K562 (cell line): Measurements from ENCODE around the gene C15orf61. TPM values are rescaled to one million over a fixed set of nuclear protein-coding genes. Genes with fewer than 3 reads are reported as not detected.

Source experiments
- C11orf30 ChIP-seq: fragments of 450-650 bp; IDR thresholded peaks from 2 replicates; pipeline ENCODE4 v1.6.1; 2016; ENCODE audit warnings: low read depth, mild to moderate bottlenecking
- CHCHD3 ChIP-seq: fragments of 250-450 bp; sonication (Bioruptor Pico); IDR thresholded peaks from 2 replicates; pipeline ENCODE4 v2.1.2; 2022; ENCODE audit warnings: mild to moderate bottlenecking
- DNMT1 ChIP-seq: fragments of 450-650 bp; IDR thresholded peaks from 2 replicates; pipeline ENCODE4 v1.6.1; 2016; ENCODE audit warnings: antibody characterized with exemption, mild to moderate bottlenecking
- ETV6 ChIP-seq, 3 experiments: fragments of 150-350 bp in 1 of 3; sonication (generic) in 1 of 3; formaldehyde crosslinking in 1 of 3; IDR thresholded peaks; 2 replicates each; pipeline versions ENCODE4 v1.6.1 to v1.8.0; 2014 to 2022; ENCODE audit warnings: borderline replicate concordance in 2 of 3, low read depth in 2 of 3, antibody characterized with exemption in 1 of 3, low read length in 1 of 3, mild to moderate bottlenecking in 1 of 3, missing genetic modification reagents in 1 of 3
- FOXJ3 ChIP-seq: sonication (generic); formaldehyde crosslinking; IDR thresholded peaks from 2 replicates; pipeline ENCODE4 v1.4.0; 2020; ENCODE audit warnings: mild to moderate bottlenecking, missing genetic modification reagents
- HMG20A ChIP-seq: fragments of 450-650 bp; formaldehyde crosslinking; conservative IDR thresholded peaks from 2 replicates; pipeline ENCODE4 v1.4.0; 2020; ENCODE audit warnings: mild to moderate bottlenecking, mixed read lengths
- NFIC ChIP-seq: fragments of 450-650 bp; IDR thresholded peaks from 2 replicates; pipeline ENCODE4 v1.6.1; 2017; ENCODE audit warnings: mild to moderate bottlenecking, inconsistent platforms
- RAD51 ChIP-seq: fragments of 450-650 bp; IDR thresholded peaks from 2 replicates; pipeline ENCODE4 v1.7.1; 2016; ENCODE audit warnings: low read depth, mild to moderate bottlenecking, borderline replicate concordance
- STAG1 ChIP-seq: sonication (generic); formaldehyde crosslinking; IDR thresholded peaks from 2 replicates; pipeline ENCODE4 v1.5.0; 2020; ENCODE audit warnings: missing genetic modification reagents, borderline replicate concordance
- TAL1 ChIP-seq: fragments of 450-650 bp; IDR thresholded peaks from 2 replicates; pipeline ENCODE4 v1.6.1; 2016; ENCODE audit warnings: mild to moderate bottlenecking
- TRIM24 ChIP-seq, 2 experiments: fragments of 450-650 bp; IDR thresholded peaks; 2 replicates each; pipeline ENCODE4 v1.6.1; 2016
- ZNF217 ChIP-seq: sonication (generic); formaldehyde crosslinking; IDR thresholded peaks from 2 replicates; pipeline ENCODE4 v1.8.0; 2022; ENCODE audit warnings: mild to moderate bottlenecking, missing genetic modification reagents
- ZNF239 ChIP-seq: fragments of 250-450 bp; sonication (Bioruptor Pico); IDR thresholded peaks from 2 replicates; pipeline ENCODE4 v1.4.0; 2020; ENCODE audit warnings: mild to moderate bottlenecking
- ZZZ3 ChIP-seq: fragments of 450-650 bp; IDR thresholded peaks from 2 replicates; pipeline ENCODE4 v1.6.1; 2016; ENCODE audit warnings: antibody characterized with exemption, mild to moderate bottlenecking, moderate library complexity
- polyA plus RNA-seq, 8 experiments: library from polyadenylated mRNA; depleted of rRNA in 4 of 8; stranded (reverse) in 5 of 8; unstranded in 3 of 8; fragments of >200 nt; fragmentation: Nextera tagmentation in 2 of 8; fragmentation: Illumina TruSeq in 1 of 8; extraction: Ambion mirVana in 2 of 8; extraction: Trizol in 1 of 8; gene quantifications; 2 replicates each; pipeline versions ENCODE4 v1.2.1 to v1.2.3, GENCODE V29; 2011 to 2014; ENCODE audit warnings: inconsistent platforms in 1 of 8, missing spikeins in 1 of 8
- total RNA-seq, 7 experiments: library from RNA; depleted of rRNA in 6 of 7; stranded (reverse); fragments of >200 nt in 6 of 7; fragmentation: Illumina TruSeq in 2 of 7; extraction: Trizol in 2 of 7; gene quantifications; 2 replicates each; pipeline versions ENCODE4 v1.2.1 to v1.2.3, GENCODE V29; 2011 to 2021; ENCODE audit warnings: low replicate concordance in 1 of 7
- TF ChIP-seq, protein P1 (sequence below): fragments of 200-800 bp; sonication (Bioruptor generic); IDR thresholded peaks from 2 replicates; pipeline ENCODE4 v1.6.1; 2016; ENCODE audit warnings: missing genetic modification characterization, missing compliant biosample characterization
- TF ChIP-seq, protein P2 (sequence below): IDR thresholded peaks from 2 replicates; pipeline ENCODE4 v1.6.1; 2011; ENCODE audit warnings: borderline replicate concordance, low read depth, mild to moderate bottlenecking, moderate library complexity, low read length; ENCODE audit not compliant: insufficient read depth, poor library complexity, severe bottlenecking
- TF ChIP-seq, protein P3 (sequence below): fragments of 250-450 bp; sonication (Bioruptor Pico); IDR thresholded peaks from 2 replicates; pipeline ENCODE4 v1.9.0; 2021; ENCODE audit warnings: mild to moderate bottlenecking
- TF ChIP-seq, protein P4 (sequence below): fragments of 250-450 bp; sonication (Bioruptor Pico); IDR thresholded peaks from 2 replicates; pipeline ENCODE4 v1.8.0; 2022; ENCODE audit warnings: moderate library complexity, mild to moderate bottlenecking, inconsistent platforms
- TF ChIP-seq, protein P5 (sequence below): fragments of 450-650 bp; formaldehyde crosslinking; IDR thresholded peaks from 2 replicates; pipeline ENCODE4 v1.4.0; 2020; ENCODE audit warnings: mild to moderate bottlenecking, mixed read lengths

Gene C15orf61
- total and polyA plus RNA-seq, 9 of the 15 experiments (the other 6 are each of a cell fraction or from before 2014, with no cell fraction given) = 1.6 to 10.5 (median 4.3) TPM

DNA sequence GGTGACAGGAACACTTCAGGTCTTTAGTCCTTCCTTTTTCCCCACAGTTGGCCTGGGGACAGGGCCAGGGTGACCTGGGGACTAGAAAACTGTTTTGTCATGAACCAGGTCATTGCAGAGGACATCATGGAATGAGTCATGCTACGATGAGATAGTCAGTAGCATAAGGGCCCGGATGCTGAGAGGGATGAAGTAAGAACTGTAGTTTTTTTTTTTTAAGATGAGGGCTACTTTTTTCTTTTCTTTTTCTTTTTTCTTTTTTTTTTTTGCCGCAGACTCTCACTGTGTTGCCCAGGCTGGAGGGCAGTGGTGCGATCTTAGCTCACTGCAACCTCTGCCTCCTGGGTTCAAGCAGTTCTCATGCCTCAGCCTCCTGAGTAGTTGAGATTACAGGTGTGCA, 29.6 kb downstream of the C15orf61 start (continued):
- TF ChIP-seq RAD51 = no peak
- no peak for TF ChIP-seq TAL1
- no peak for TF ChIP-seq ETV6 (IDR thresholded peaks at IDR 0.05; ENCODE audit: borderline replicate concordance in 1 of 2, low read depth in 2 of 2, low read length in 1 of 2)
- TF ChIP-seq ETV6 (CRISPR knock-in tag; IDR thresholded peaks at IDR 0.05; ENCODE audit: borderline replicate concordance) = no peak
- TF ChIP-seq, protein P1, sequence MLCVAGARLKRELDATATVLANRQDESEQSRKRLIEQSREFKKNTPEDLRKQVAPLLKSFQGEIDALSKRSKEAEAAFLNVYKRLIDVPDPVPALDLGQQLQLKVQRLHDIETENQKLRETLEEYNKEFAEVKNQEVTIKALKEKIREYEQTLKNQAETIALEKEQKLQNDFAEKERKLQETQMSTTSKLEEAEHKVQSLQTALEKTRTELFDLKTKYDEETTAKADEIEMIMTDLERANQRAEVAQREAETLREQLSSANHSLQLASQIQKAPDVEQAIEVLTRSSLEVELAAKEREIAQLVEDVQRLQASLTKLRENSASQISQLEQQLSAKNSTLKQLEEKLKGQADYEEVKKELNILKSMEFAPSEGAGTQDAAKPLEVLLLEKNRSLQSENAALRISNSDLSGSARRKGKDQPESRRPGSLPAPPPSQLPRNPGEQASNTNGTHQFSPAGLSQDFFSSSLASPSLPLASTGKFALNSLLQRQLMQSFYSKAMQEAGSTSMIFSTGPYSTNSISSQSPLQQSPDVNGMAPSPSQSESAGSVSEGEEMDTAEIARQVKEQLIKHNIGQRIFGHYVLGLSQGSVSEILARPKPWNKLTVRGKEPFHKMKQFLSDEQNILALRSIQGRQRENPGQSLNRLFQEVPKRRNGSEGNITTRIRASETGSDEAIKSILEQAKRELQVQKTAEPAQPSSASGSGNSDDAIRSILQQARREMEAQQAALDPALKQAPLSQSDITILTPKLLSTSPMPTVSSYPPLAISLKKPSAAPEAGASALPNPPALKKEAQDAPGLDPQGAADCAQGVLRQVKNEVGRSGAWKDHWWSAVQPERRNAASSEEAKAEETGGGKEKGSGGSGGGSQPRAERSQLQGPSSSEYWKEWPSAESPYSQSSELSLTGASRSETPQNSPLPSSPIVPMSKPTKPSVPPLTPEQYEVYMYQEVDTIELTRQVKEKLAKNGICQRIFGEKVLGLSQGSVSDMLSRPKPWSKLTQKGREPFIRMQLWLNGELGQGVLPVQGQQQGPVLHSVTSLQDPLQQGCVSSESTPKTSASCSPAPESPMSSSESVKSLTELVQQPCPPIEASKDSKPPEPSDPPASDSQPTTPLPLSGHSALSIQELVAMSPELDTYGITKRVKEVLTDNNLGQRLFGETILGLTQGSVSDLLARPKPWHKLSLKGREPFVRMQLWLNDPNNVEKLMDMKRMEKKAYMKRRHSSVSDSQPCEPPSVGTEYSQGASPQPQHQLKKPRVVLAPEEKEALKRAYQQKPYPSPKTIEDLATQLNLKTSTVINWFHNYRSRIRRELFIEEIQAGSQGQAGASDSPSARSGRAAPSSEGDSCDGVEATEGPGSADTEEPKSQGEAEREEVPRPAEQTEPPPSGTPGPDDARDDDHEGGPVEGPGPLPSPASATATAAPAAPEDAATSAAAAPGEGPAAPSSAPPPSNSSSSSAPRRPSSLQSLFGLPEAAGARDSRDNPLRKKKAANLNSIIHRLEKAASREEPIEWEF = peak; percentile 38; the same call in 1 of the 2 replicates
- TF ChIP-seq, protein P2, sequence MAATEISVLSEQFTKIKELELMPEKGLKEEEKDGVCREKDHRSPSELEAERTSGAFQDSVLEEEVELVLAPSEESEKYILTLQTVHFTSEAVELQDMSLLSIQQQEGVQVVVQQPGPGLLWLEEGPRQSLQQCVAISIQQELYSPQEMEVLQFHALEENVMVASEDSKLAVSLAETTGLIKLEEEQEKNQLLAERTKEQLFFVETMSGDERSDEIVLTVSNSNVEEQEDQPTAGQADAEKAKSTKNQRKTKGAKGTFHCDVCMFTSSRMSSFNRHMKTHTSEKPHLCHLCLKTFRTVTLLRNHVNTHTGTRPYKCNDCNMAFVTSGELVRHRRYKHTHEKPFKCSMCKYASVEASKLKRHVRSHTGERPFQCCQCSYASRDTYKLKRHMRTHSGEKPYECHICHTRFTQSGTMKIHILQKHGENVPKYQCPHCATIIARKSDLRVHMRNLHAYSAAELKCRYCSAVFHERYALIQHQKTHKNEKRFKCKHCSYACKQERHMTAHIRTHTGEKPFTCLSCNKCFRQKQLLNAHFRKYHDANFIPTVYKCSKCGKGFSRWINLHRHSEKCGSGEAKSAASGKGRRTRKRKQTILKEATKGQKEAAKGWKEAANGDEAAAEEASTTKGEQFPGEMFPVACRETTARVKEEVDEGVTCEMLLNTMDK = no peak
- TF ChIP-seq ZNF239 = no peak
- TF ChIP-seq FOXJ3 (CRISPR knock-in tag) = no peak
- TF ChIP-seq ZNF217 (CRISPR knock-in tag) = no peak
- no peak for TF ChIP-seq ZZZ3
- TF ChIP-seq STAG1 (CRISPR knock-in tag) = no peak
- TF ChIP-seq NFIC = 0 out of 2 replicates have a peak, but pooled peaks have one; percentile 8
- TF ChIP-seq HMG20A (CRISPR knock-in tag) = no peak
- TF ChIP-seq, protein P3, sequence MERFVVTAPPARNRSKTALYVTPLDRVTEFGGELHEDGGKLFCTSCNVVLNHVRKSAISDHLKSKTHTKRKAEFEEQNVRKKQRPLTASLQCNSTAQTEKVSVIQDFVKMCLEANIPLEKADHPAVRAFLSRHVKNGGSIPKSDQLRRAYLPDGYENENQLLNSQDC (CRISPR knock-in tag) = no peak
- TF ChIP-seq, protein P4, sequence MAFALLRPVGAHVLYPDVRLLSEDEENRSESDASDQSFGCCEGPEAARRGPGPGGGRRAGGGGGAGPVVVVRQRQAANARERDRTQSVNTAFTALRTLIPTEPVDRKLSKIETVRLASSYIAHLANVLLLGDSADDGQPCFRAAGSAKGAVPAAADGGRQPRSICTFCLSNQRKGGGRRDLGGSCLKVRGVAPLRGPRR (CRISPR knock-in tag) = no peak
- TF ChIP-seq, protein P5, sequence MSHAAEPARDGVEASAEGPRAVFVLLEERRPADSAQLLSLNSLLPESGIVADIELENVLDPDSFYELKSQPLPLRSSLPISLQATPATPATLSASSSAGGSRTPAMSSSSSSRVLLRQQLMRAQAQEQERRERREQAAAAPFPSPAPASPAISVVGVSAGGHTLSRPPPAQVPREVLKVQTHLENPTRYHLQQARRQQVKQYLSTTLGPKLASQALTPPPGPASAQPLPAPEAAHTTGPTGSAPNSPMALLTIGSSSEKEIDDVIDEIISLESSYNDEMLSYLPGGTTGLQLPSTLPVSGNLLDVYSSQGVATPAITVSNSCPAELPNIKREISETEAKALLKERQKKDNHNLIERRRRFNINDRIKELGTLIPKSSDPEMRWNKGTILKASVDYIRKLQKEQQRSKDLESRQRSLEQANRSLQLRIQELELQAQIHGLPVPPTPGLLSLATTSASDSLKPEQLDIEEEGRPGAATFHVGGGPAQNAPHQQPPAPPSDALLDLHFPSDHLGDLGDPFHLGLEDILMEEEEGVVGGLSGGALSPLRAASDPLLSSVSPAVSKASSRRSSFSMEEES (CRISPR knock-in tag) = no peak
- TF ChIP-seq C11orf30 = peak; percentile 73
- TF ChIP-seq TRIM24 (IDR thresholded peaks at IDR 0.05) = peak; percentile 59 to 73
- no peak for TF ChIP-seq DNMT1
- TF ChIP-seq CHCHD3 (CRISPR knock-in tag) = no peak
